IPS-18a (cell line): ENCODE measurements around the gene M1AP.

Experiments used
- H3K27ac ChIP-seq: one replicate; pipeline ENCODE4 v1.5.1; 2013; ENCODE audit warnings: low read length
- H3K27me3 ChIP-seq: one replicate; pipeline ENCODE4 v1.6.1; 2013; ENCODE audit warnings: mild to moderate bottlenecking, low read length; ENCODE audit not compliant: control insufficient read depth, insufficient read depth
- H3K36me3 ChIP-seq: one replicate; pipeline ENCODE4 v1.6.1; 2013; ENCODE audit warnings: low read depth, low read length; ENCODE audit not compliant: control insufficient read depth
- H3K4me1 ChIP-seq: one replicate; pipeline ENCODE4 v1.6.1; 2013; ENCODE audit warnings: low read depth, low read length; ENCODE audit not compliant: control insufficient read depth
- H3K4me3 ChIP-seq: one replicate; pipeline ENCODE4 v1.5.1; 2013; ENCODE audit warnings: low read length
- H3K9ac ChIP-seq: one replicate; pipeline ENCODE4 v1.6.1; 2013; ENCODE audit warnings: mild to moderate bottlenecking, low read length, moderate library complexity
- H3K9me3 ChIP-seq: one replicate; pipeline ENCODE4 v1.6.1; 2013; ENCODE audit warnings: low read depth, low read length; ENCODE audit not compliant: control insufficient read depth

M1AP gene

GRCh38 chr2:74512744-74513604, 135.2 kb downstream of the M1AP start:
- no peaks in the 10 kb centered on the region for H3K9me3 ChIP-seq
- no peaks in the 10 kb centered on the region for H3K36me3 ChIP-seq
- no peak overlapping the region for H3K9ac ChIP-seq
- H3K27ac ChIP-seq: no peak overlapping the region
- H3K4me1 ChIP-seq: peaks cover 7% of the 10 kb centered on the region
- H3K4me3 ChIP-seq: peak overlapping the region; percentile 37
- peaks cover 100% of the 10 kb centered on the region for H3K27me3 ChIP-seq

GRCh38 chr2:74511104-74511989, 136.8 kb downstream of the M1AP start:
- Histone ChIP-seq H3K4me3 (no peak overlapping the region), H3K36me3 (no peaks in the 10 kb centered on the region), H3K9me3 (no peaks in the 10 kb centered on the region), H3K4me1 (peaks cover 12% of the 10 kb centered on the region), H3K9ac (no peak overlapping the region), H3K27ac (no peak overlapping the region), H3K27me3 (peaks cover 90% of the 10 kb centered on the region)

GRCh38 chr2:74510272-74510671, 137.9 kb downstream of the M1AP start:
- Histone ChIP-seq H3K9ac (no peak overlapping the region), H3K27me3 (peaks cover 90% of the 10 kb centered on the region), H3K4me3 (no peak overlapping the region), H3K4me1 (peaks cover 12% of the 10 kb centered on the region), H3K36me3 (peaks cover 7% of the 10 kb centered on the region), H3K9me3 (no peaks in the 10 kb centered on the region), H3K27ac (no peak overlapping the region)

- Histone ChIP-seq H3K4me1 (peaks cover 16% of the 10 kb centered on the region), H3K27ac (no peak overlapping the region), H3K27me3 (peaks cover 90% of the 10 kb centered on the region), H3K4me3 (peak overlapping the region; percentile 99), H3K9me3 (no peaks in the 10 kb centered on the region), H3K9ac (peak overlapping the region; percentile 88), H3K36me3 (peaks cover 10% of the 10 kb centered on the region)
Observed at GRCh38 chr2:74507926-74508520, 140.1 kb downstream of the M1AP start.
